Pancreas (tissue), 10 donors: ENCODE results near the gene NR2F1. TPM values are rescaled to one million over a fixed set of nuclear protein-coding genes. Genes with fewer than 3 reads are reported as not detected.

Experiments
- ATAC-seq, 4 donors: fragments of 200-7000 bp; cut with Tn5 transposase; one replicate each; pipeline versions ENCODE4 v1.8.0 to v1.9.1; 2020; ENCODE audit warnings: mild to moderate bottlenecking in 4 of 4, moderate library complexity in 4 of 4
- DNase-seq, 6 donors: peaks; one replicate each; pipeline ENCODE4 v3.0.0-alpha.2; 2020
- FAIRE-seq: peaks from 2 replicates; lab custom pipeline; 2012; peaks lifted over from hg19 to GRCh38; lab: Jason Lieb, UNC
- H3K27ac ChIP-seq, 4 donors: fragments of 200-600 bp; sonication (generic); 1 replicate in 3 of 4; 2 replicates in 1 of 4; pipeline versions ENCODE4 v1.5.0 to v1.8.0; 2020
- H3K27me3 ChIP-seq, 4 donors: fragments of 200-600 bp; one replicate each; pipeline ENCODE4 v1.8.0; 2021
- H3K36me3 ChIP-seq, 3 donors: fragments of 200-600 bp; sonication (generic) in 1 of 3; one replicate each; pipeline versions ENCODE4 v1.5.0 to v1.8.0; 2020 to 2021
- H3K4me1 ChIP-seq, 3 donors: fragments of 200-600 bp; one replicate each; pipeline ENCODE4 v1.8.0; 2021
- H3K4me3 ChIP-seq, 4 donors: fragments of 200-600 bp; sonication (generic) in 2 of 4; one replicate each; pipeline versions ENCODE4 v1.5.0 to v1.8.0; 2020 to 2021
- H3K9me3 ChIP-seq, 4 donors: fragments of 200-600 bp; one replicate each; pipeline ENCODE4 v1.8.0; 2021
- WGBS, 2 donors: extraction: QIAGEN DNeasy Blood & Tissue Kit; methylation state at CpG; one replicate each; pipeline ENCODE4 v1.1.7; 2013; 5-methylcytosine and 5-hydroxymethylcytosine counted together
- intact Hi-C, 3 donors: fragments of 100-400 bp; cut with DNase I; formaldehyde crosslinking; loops; one replicate each; pipeline versions ENCODE4 v1.11.1 to v1.14.2; 2022
- polyA plus RNA-seq, 2 donors: library from polyadenylated mRNA; stranded (reverse); fragments of 200-250 nt; gene quantifications; one replicate each; pipeline ENCODE4 v1.2.3, GENCODE V29; 2013
- total RNA-seq, 6 donors: library from RNA; stranded (reverse); fragmentation: NEBNext Ultra II Directional in 4 of 6; extraction: Animal tissue kit (Norgen Biotek cat#: 25700) in 4 of 6; gene quantifications; one replicate each; pipeline versions ENCODE4 v1.2.1 to v1.2.4, GENCODE V29; 2021 to 2023
- TF ChIP-seq, protein P1 (sequence below), 4 donors: fragments of 200-600 bp; sonication (generic) in 3 of 4; IDR thresholded peaks; one replicate each; pipeline versions ENCODE4 v1.5.0 to v1.8.0; 2021; ENCODE audit warnings: antibody characterized with exemption in 4 of 4
- donor health status: healthy with polysubstance abuse.
- donor health status: DM: no; HTN: no; CAD: no; lungs with moderate emphysema.
- donor health status: DM: no; HTN: no; CAD: no.
- donor health status: control.
- donor health status: control.
- donor health status: Bipolar disorder and iron deficiency.
- donor health status: DM: yes; HTN: yes; CAD: no.
- donor health status: DM: no; HTN: no; CAD: no.
- donor health status: DM: no; HTN: no; CAD: no.
- donor health status: DM: yes; HTN: yes; CAD: no.

The NR2F1 gene
- total and polyA plus RNA-seq, 8 donors: 1.4 to 8.1 (median 4.9) TPM

DNA sequence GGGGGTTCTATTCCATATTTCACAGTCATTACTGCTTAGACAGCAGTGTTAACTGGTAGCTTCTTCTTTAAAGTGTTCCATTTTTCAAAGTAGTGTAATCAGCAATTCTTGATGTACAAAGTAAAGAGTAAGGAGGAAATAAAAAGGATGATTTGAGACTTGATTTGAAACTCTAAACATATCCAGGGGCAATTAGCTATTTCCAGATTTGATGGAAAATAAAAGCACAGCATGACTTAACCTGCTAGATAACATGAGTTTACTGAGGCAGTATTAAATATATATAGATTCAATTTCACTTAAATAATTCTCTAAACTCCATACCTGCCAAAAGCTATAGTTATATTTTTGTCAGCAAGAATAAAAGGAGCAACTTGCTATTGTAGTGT, 29.8 kb downstream of the NR2F1 start:
- FAIRE-seq: no peak
- no peak for DNase-seq
- Histone ChIP-seq H3K4me1 (peaks cover 0 to 9% (median 0%) of the 10 kb centered on the region in 3 donors), H3K36me3 (no peaks in the 10 kb centered on the region), H3K27ac (no peak overlapping the region), H3K4me3 (no peak overlapping the region), H3K9me3 (no peaks in the 10 kb centered on the region), H3K27me3 (peaks cover 8 to 51% (median 34%) of the 10 kb centered on the region in 4 donors)
- intact Hi-C loops: no loop called here
- ATAC-seq: no peak
- TF ChIP-seq, protein P1, sequence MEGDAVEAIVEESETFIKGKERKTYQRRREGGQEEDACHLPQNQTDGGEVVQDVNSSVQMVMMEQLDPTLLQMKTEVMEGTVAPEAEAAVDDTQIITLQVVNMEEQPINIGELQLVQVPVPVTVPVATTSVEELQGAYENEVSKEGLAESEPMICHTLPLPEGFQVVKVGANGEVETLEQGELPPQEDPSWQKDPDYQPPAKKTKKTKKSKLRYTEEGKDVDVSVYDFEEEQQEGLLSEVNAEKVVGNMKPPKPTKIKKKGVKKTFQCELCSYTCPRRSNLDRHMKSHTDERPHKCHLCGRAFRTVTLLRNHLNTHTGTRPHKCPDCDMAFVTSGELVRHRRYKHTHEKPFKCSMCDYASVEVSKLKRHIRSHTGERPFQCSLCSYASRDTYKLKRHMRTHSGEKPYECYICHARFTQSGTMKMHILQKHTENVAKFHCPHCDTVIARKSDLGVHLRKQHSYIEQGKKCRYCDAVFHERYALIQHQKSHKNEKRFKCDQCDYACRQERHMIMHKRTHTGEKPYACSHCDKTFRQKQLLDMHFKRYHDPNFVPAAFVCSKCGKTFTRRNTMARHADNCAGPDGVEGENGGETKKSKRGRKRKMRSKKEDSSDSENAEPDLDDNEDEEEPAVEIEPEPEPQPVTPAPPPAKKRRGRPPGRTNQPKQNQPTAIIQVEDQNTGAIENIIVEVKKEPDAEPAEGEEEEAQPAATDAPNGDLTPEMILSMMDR (IDR thresholded peaks at IDR 0.05): no peak

DNA sequence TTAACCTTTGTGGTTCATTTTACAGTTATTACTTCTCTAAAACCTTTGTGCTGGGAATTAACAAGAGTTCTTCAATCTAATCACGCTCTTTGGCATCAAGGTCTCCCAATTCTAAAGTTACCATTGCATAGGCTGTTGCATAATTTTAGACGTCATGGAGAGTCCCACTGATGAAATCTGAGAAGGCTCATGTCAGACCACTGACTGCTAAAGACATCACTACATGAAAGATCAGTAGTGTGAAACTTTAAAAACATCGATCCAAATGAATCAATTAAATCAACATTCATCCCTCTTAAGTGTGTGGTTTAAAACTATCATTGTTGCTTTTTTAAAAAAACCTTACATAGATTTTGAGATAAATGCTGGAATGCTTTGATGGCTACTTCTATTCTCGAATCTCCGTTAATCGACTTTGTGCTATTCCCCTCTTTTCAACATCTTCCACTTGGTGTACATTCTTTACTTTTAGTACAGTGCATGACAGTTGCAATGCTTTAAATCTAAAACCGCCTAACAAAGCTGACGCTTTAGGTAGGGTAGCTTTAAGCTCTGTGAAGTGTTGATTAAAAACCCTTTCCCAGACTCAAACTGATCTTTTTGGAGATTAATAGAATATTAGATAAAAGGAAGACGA, 33.6 kb downstream of the NR2F1 start:
- no peak for ATAC-seq
- Histone ChIP-seq H3K4me1 (peaks cover 0 to 8% (median 0%) of the 10 kb centered on the region in 3 donors), H3K27ac (no peak overlapping the region), H3K36me3 (no peaks in the 10 kb centered on the region), H3K4me3 (no peak overlapping the region), H3K27me3 (peaks cover 4 to 29% (median 16%) of the 10 kb centered on the region in 4 donors), H3K9me3 (no peaks in the 10 kb centered on the region)
- intact Hi-C loops: no loop called here
- FAIRE-seq: no peak
- TF ChIP-seq, protein P1 (IDR thresholded peaks at IDR 0.05): no peak
- WGBS, 2 donors: 88 to 93% methylated on average over 9 of the region's 9 CpGs
- no peak for DNase-seq

DNA sequence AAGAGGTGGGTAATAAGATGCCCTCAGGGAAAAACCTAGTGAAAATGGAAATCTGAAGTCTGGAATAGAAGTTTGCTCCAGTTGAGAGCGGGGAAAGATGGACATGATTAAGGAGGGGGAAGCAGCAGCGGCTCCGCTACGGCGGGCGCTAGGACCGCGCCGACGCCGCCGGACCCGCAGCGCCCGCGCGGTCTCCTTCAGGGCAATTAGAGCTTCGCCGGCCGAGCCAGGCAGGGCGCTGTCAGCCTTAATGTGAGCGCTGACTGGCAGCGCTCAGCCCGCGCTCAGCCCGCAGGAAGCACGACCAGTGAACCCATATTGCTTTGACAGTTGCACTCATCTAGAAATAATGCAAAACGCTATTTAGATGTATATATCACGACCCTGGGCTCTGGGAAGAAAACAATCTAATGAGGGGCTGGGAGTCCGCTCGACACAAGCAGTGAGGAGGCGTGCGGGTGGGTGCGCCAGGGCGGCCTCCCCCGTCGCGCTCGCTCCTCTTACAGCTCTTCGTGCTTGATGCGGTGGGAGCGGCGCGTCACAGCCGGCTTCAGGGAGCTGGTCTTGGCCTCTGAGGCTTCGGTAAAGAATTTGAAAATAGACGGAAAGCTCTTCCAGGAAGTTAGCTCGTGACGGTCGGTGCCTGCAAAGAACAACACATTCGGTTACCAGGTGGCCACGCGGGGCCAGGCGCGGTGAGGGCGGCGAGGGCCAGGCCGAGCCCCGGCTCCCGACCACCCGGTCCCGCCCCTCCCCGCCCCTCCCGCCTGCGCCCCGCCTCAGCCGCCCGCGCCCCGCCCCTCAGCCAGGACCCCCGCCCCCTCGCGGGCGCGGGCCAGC, 37.7 kb downstream of the NR2F1 start:
- FAIRE-seq (no peak), DNase-seq (peak; percentile 51 to 85 (median 66)), ATAC-seq (peak; percentile 86 to 93 (median 90))
- 0 to 1% methylated on average over 62 to 75 of the region's 75 CpGs for WGBS, 2 donors
- Histone ChIP-seq H3K9me3 (no peaks in the 10 kb centered on the region), H3K27me3 (peaks cover 0 to under 1% (median 0%) of the 10 kb centered on the region in 4 donors), H3K4me1 (peaks cover 0 to 3% (median 0%) of the 10 kb centered on the region in 3 donors), H3K4me3 (peak overlapping the region; percentile 44 to 75 (median 54)), H3K27ac (peak overlapping the region in 3 of 4 donors; percentile 56 to 72 (median 68)), H3K36me3 (no peaks in the 10 kb centered on the region)
- intact Hi-C loops: no loop called here
- TF ChIP-seq, protein P1 (IDR thresholded peaks at IDR 0.05): no peak

GRCh38 chr5:93621327-93621798, 38.3 kb downstream of the NR2F1 start:
- peak overlapping the region; percentile 44 to 75 (median 54) for H3K4me3 ChIP-seq
- ATAC-seq (peak; percentile 80 to 93 (median 86)), FAIRE-seq (no peak), DNase-seq (peak; percentile 68 to 90 (median 78))
- intact Hi-C loops: no loop called here
- WGBS, 2 donors: 4% methylated on average over 38 to 41 of the region's 41 CpGs
- peaks cover 0 to 3% (median 0%) of the 10 kb centered on the region in 3 donors for H3K4me1 ChIP-seq
- H3K27me3 ChIP-seq: no peaks in the 10 kb centered on the region
- TF ChIP-seq, protein P1 (IDR thresholded peaks at IDR 0.05): no peak
- no peaks in the 10 kb centered on the region for H3K36me3 ChIP-seq
- peak overlapping the region in 3 of 4 donors; percentile 56 to 72 (median 68) for H3K27ac ChIP-seq
- H3K9me3 ChIP-seq: no peaks in the 10 kb centered on the region
